ENCODE measurements around the gene APOL6. TPM values are rescaled to one million over a fixed set of nuclear protein-coding genes. Genes with fewer than 3 reads are reported as not detected.

Gene APOL6
- total and polyA plus RNA-seq, 2 experiments from 2014 or later = 2.7 to 19.6 TPM

DNA sequence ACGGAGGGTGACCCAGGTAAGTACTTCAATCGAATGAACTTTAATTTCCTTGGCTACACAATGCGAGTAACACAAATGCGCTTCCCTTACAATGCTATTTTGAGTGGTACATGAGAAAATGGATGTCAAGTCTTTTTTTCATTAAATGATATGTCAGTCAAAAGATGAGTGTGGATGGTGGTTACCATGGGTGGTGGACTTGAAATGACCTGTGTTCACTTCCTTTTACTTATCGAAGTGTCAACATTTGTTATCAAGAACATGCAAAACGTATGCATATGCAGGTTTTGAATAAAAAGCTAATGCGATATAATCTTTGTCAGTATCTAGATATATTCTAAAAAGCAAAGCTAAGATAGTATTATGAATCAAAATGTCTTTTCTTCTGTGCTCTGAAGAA, 60.7 kb downstream of the APOL6 start:
- no peak for DNase-seq (ENCODE audit: low spot score)
- Histone ChIP-seq H3K27ac (no peak overlapping the region), H3K9me3 (ENCODE audit: low read depth) (no peaks in the 10 kb centered on the region), H3K4me1 (ENCODE audit: insufficient read depth) (no peaks in the 10 kb centered on the region), H3K79me2 (no peaks in the 10 kb centered on the region), H3K9me2 (replicated peaks; ENCODE audit: insufficient read depth) (no peaks in the 10 kb centered on the region), H3K4me2 (no peak overlapping the region), H2AFZ (no peak overlapping the region), H3K27me3 (no peaks in the 10 kb centered on the region), H3K4me3 (no peak overlapping the region), H4K20me1 (ENCODE audit: insufficient read depth, poor library complexity, severe bottlenecking) (no peaks in the 10 kb centered on the region), H3K36me3 (replicated peaks; ENCODE audit: insufficient read depth, low read depth) (no peaks in the 10 kb centered on the region)
- TF ChIP-seq, protein P1, sequence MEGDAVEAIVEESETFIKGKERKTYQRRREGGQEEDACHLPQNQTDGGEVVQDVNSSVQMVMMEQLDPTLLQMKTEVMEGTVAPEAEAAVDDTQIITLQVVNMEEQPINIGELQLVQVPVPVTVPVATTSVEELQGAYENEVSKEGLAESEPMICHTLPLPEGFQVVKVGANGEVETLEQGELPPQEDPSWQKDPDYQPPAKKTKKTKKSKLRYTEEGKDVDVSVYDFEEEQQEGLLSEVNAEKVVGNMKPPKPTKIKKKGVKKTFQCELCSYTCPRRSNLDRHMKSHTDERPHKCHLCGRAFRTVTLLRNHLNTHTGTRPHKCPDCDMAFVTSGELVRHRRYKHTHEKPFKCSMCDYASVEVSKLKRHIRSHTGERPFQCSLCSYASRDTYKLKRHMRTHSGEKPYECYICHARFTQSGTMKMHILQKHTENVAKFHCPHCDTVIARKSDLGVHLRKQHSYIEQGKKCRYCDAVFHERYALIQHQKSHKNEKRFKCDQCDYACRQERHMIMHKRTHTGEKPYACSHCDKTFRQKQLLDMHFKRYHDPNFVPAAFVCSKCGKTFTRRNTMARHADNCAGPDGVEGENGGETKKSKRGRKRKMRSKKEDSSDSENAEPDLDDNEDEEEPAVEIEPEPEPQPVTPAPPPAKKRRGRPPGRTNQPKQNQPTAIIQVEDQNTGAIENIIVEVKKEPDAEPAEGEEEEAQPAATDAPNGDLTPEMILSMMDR (IDR thresholded peaks at IDR 0.05; ENCODE audit: poor library complexity) = no peak
- WGBS (ENCODE audit: low lambda C conversion rate, missing lambda C conversion rate) = 88% methylated on average over 7 of the region's 7 CpGs

DNA sequence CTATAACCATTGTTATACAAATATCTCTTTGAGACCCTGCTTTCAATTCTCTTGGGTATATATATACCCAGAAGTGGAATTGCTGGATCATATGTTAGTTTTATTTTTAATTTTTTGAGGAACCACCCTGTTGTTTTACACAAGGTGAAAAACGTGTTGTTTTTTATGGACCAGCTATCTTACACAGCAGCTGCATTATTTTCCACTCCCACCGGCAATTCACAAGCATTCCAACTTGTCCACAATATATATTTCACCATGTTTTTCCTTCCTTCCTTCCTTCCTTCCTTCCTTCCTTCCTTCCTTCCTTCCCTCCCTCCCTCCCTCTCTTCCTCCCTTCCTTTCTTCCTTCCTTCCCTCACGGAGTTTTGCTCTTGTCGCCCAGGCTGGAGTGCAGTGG, 63.1 kb downstream of the APOL6 start:
- H3K4me1 ChIP-seq (ENCODE audit: insufficient read depth) = no peaks in the 10 kb centered on the region
- H4K20me1 ChIP-seq (ENCODE audit: insufficient read depth, poor library complexity, severe bottlenecking) = no peaks in the 10 kb centered on the region
- no peaks in the 10 kb centered on the region for H3K27me3 ChIP-seq
- no peak overlapping the region for H3K4me3 ChIP-seq
- H3K9me3 ChIP-seq (ENCODE audit: low read depth) = no peaks in the 10 kb centered on the region
- no peaks in the 10 kb centered on the region for H3K36me3 ChIP-seq (replicated peaks; ENCODE audit: insufficient read depth, low read depth)
- WGBS (ENCODE audit: low lambda C conversion rate, missing lambda C conversion rate) = 89% methylated on average over 2 of the region's 4 CpGs
- H2AFZ ChIP-seq = no peak overlapping the region
- no peak overlapping the region for H3K4me2 ChIP-seq
- TF ChIP-seq EZH2 (IDR thresholded peaks at IDR 0.05; ENCODE audit: borderline replicate concordance) (no peak), EZH2phosphoT487 (IDR thresholded peaks at IDR 0.05; ENCODE audit: low read depth, severe bottlenecking, unreplicated experiment) (no peak)
- TF ChIP-seq, protein P1 (IDR thresholded peaks at IDR 0.05; ENCODE audit: poor library complexity) = no peak
- DNase-seq (ENCODE audit: low spot score) = no peak
- no peak overlapping the region for H3K27ac ChIP-seq
- H3K9me2 ChIP-seq (replicated peaks; ENCODE audit: insufficient read depth) = no peaks in the 10 kb centered on the region
- no peaks in the 10 kb centered on the region for H3K79me2 ChIP-seq

DNA sequence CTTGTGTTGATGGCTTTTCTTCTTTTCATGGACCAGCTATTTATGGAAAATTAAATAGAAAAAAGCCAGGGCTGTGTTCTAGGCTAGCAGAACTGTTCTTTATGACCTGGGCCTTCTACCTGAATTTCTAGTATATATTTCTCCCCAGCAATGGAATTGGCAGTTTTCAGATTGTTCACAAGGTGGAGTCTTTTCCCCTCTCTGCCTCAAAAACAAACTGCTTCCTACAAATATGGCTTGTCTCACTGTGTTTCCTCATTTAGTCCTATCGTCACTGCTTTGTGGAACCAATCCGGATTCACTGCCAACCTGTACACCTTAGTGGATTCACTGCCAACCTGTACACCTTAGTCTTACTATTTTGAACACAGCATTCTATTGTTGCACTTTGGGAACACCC, 64.4 kb downstream of the APOL6 start:
- Histone ChIP-seq H3K4me3 (no peak overlapping the region), H3K27me3 (no peaks in the 10 kb centered on the region), H3K4me2 (no peak overlapping the region), H3K36me3 (replicated peaks; ENCODE audit: insufficient read depth, low read depth) (no peaks in the 10 kb centered on the region), H3K4me1 (ENCODE audit: insufficient read depth) (no peaks in the 10 kb centered on the region), H4K20me1 (ENCODE audit: insufficient read depth, poor library complexity, severe bottlenecking) (no peaks in the 10 kb centered on the region), H3K9me2 (replicated peaks; ENCODE audit: insufficient read depth) (no peaks in the 10 kb centered on the region), H3K27ac (no peak overlapping the region), H3K79me2 (no peaks in the 10 kb centered on the region), H3K9me3 (ENCODE audit: low read depth) (no peaks in the 10 kb centered on the region), H2AFZ (no peak overlapping the region)
- WGBS (ENCODE audit: low lambda C conversion rate, missing lambda C conversion rate) = 91% methylated on average over 2 of the region's 2 CpGs
- DNase-seq (ENCODE audit: low spot score) = no peak
- no peak for TF ChIP-seq EZH2phosphoT487 (IDR thresholded peaks at IDR 0.05; ENCODE audit: low read depth, severe bottlenecking, unreplicated experiment)
- TF ChIP-seq, protein P1 (IDR thresholded peaks at IDR 0.05; ENCODE audit: poor library complexity) = no peak
- TF ChIP-seq EZH2 (IDR thresholded peaks at IDR 0.05; ENCODE audit: borderline replicate concordance) = no peak

DNA sequence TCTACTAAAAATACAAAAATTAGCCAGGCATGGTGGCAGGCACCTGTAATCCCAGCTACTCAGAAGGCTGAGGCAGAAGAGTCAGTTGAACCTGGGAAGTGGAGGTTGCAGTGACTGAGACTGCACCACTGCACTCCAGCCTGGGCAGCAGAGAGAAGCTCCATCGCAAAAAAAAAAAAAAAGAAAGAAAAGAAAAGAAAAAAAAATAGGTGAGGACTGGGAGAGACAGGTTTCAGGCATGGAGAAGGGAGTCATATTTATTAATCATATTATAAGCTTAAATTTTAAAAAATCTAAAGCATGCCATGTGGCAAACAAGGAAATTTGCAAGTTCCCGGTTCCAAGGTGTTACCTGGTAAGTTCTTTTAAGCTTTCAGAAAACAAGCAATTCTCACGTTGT, 69.3 kb downstream of the APOL6 start, which contains the start of gene APOL5:
Gene APOL5 (plus strand): TSS at position 301 of the 400 bp plus-strand sequence. CDS start 0 bp downstream, at position 301.
- TF ChIP-seq EZH2 (IDR thresholded peaks at IDR 0.05; ENCODE audit: borderline replicate concordance) (no peak), EZH2phosphoT487 (IDR thresholded peaks at IDR 0.05; ENCODE audit: low read depth, severe bottlenecking, unreplicated experiment) (no peak)
- TF ChIP-seq, protein P1 (IDR thresholded peaks at IDR 0.05; ENCODE audit: poor library complexity) = no peak
- H3K9me3 ChIP-seq (ENCODE audit: low read depth) = no peaks in the 10 kb centered on the region
- no peaks in the 10 kb centered on the region for H3K27me3 ChIP-seq
- no peak within 1 kb of the TSS for H2AFZ ChIP-seq
- 88% methylated on average over 2 of the region's 3 CpGs for WGBS (ENCODE audit: low lambda C conversion rate, missing lambda C conversion rate)
- H3K4me2 ChIP-seq = no peak within 1 kb of the TSS
- H3K4me1 ChIP-seq (ENCODE audit: insufficient read depth) = no peaks in the 10 kb centered on the region
- no peaks in the 10 kb centered on the region for H3K36me3 ChIP-seq (replicated peaks; ENCODE audit: insufficient read depth, low read depth)
- no peaks in the 10 kb centered on the region for H3K9me2 ChIP-seq (replicated peaks; ENCODE audit: insufficient read depth)
- no peaks in the 10 kb centered on the region for H3K79me2 ChIP-seq
- no peak within 1 kb of the TSS for H3K4me3 ChIP-seq
- no peak for DNase-seq (ENCODE audit: low spot score)
- no peaks in the 10 kb centered on the region for H4K20me1 ChIP-seq (ENCODE audit: insufficient read depth, poor library complexity, severe bottlenecking)
- no peak within 1 kb of the TSS for H3K27ac ChIP-seq
